HEK293 (cell line): Measurements from ENCODE around the gene EIF4E2.

ENCODE experiments used
- CTCF ChIA-PET: fragments of 350-600 bp; formaldehyde crosslinking; extraction: SDS; loops from one replicate; lab custom pipeline; 2021; ENCODE audit warnings: antibody characterized with exemption; lab: Yijun Ruan, JAX
- POLR2A ChIA-PET: fragments of 300-600 bp; formaldehyde crosslinking; extraction: SDS; loops from one replicate; lab custom pipeline; 2020; ENCODE audit warnings: antibody characterized with exemption, inconsistent platforms; lab: Yijun Ruan, JAX
- H3K27ac ChIP-seq: fragments of 200-500 bp; sonication (Bioruptor generic); 2 replicates; pipeline ENCODE4 v1.5.1; 2014; ENCODE audit warnings: low read depth, low read length, control low read depth, inconsistent platforms; ENCODE audit errors: extremely low read depth
- H3K36me3 ChIP-seq, 2 experiments: fragments of 200-500 bp in 1 of 2; sonication (Bioruptor generic) in 1 of 2; 1 replicate in 1 of 2; 2 replicates in 1 of 2; pipeline ENCODE4 v1.5.1; 2014 to 2017; ENCODE audit warnings: inconsistent platforms in 2 of 2, low read length in 2 of 2; ENCODE audit not compliant: control insufficient read depth in 2 of 2, insufficient read depth in 1 of 2
- H3K4me1 ChIP-seq: fragments of 200-500 bp; sonication (Bioruptor generic); 2 replicates; pipeline ENCODE4 v1.5.1; 2014; ENCODE audit warnings: mild to moderate bottlenecking, low read length, inconsistent platforms; ENCODE audit not compliant: control insufficient read depth, insufficient read depth
- H3K4me3 ChIP-seq: 2 replicates; pipeline ENCODE4 v1.5.1; 2011; ENCODE audit warnings: low read depth, mild to moderate bottlenecking, control low read depth, low read length, moderate library complexity
- H3K9me3 ChIP-seq: fragments of 200-500 bp; sonication (Bioruptor generic); 2 replicates; pipeline ENCODE4 v1.5.1; 2014; ENCODE audit warnings: low read depth, low read length, inconsistent platforms; ENCODE audit not compliant: control insufficient read depth, insufficient read depth
- GFI1B ChIP-seq: fragments of 450-650 bp; formaldehyde crosslinking; IDR thresholded peaks from 2 replicates; pipeline ENCODE4 v1.5.1; 2016; ENCODE audit warnings: missing biosample characterization, missing genetic modification characterization
- HOXC10 ChIP-seq: sonication (generic); formaldehyde crosslinking; IDR thresholded peaks from 2 replicates; pipeline ENCODE4 v1.8.1; 2023; ENCODE audit warnings: mild to moderate bottlenecking, missing genetic modification reagents
- KLF7 ChIP-seq: fragments of 450-650 bp; formaldehyde crosslinking; IDR thresholded peaks from 2 replicates; pipeline ENCODE4 v1.5.1; 2016; ENCODE audit warnings: missing biosample characterization, missing genetic modification characterization, borderline replicate concordance
- PRDM1 ChIP-seq: fragments of 450-650 bp; formaldehyde crosslinking; IDR thresholded peaks from 2 replicates; pipeline ENCODE4; 2016; ENCODE audit warnings: missing biosample characterization, missing genetic modification characterization
- SCRT2 ChIP-seq: fragments of 450-650 bp; formaldehyde crosslinking; IDR thresholded peaks from 2 replicates; pipeline ENCODE4 v1.5.1; 2016; ENCODE audit warnings: missing biosample characterization, missing genetic modification characterization
- ZBTB17 ChIP-seq: fragments of 450-650 bp; formaldehyde crosslinking; IDR thresholded peaks from 2 replicates; pipeline ENCODE4 v1.5.1; 2016; ENCODE audit warnings: missing biosample characterization, missing genetic modification characterization
- ZFP3 ChIP-seq: fragments of 450-650 bp; formaldehyde crosslinking; IDR thresholded peaks from 2 replicates; pipeline ENCODE4 v1.5.1; 2016; ENCODE audit warnings: low read depth, missing biosample characterization, missing genetic modification characterization
- ZNF121 ChIP-seq: fragments of 450-650 bp; formaldehyde crosslinking; IDR thresholded peaks from 2 replicates; pipeline ENCODE4 v1.5.1; 2016; ENCODE audit warnings: missing biosample characterization, missing genetic modification characterization
- ZNF175 ChIP-seq: fragments of 450-650 bp; formaldehyde crosslinking; IDR thresholded peaks from 2 replicates; pipeline ENCODE4 v1.5.1; 2016; ENCODE audit warnings: missing biosample characterization, missing genetic modification characterization
- ZNF184 ChIP-seq: fragments of 450-650 bp; IDR thresholded peaks from 2 replicates; pipeline ENCODE4 v1.5.1; 2018; ENCODE audit warnings: missing biosample characterization, mild to moderate bottlenecking, missing genetic modification characterization
- ZNF221 ChIP-seq: fragments of 450-650 bp; formaldehyde crosslinking; IDR thresholded peaks from 2 replicates; pipeline ENCODE4 v1.5.1; 2017; ENCODE audit warnings: missing biosample characterization, missing genetic modification characterization, borderline replicate concordance
- ZNF24 ChIP-seq: fragments of 450-650 bp; formaldehyde crosslinking; IDR thresholded peaks from 2 replicates; pipeline ENCODE4 v1.5.1; 2016; ENCODE audit warnings: missing biosample characterization, missing genetic modification characterization
- ZNF266 ChIP-seq: fragments of 450-650 bp; formaldehyde crosslinking; IDR thresholded peaks from 2 replicates; pipeline ENCODE4 v1.5.1; 2016; ENCODE audit warnings: missing biosample characterization, missing genetic modification characterization, low read depth
- ZNF302 ChIP-seq: fragments of 450-650 bp; formaldehyde crosslinking; IDR thresholded peaks from 2 replicates; pipeline ENCODE4 v1.5.1; 2016; ENCODE audit warnings: missing biosample characterization, missing genetic modification characterization, low read depth
- ZNF391 ChIP-seq: fragments of 450-650 bp; formaldehyde crosslinking; IDR thresholded peaks from 2 replicates; pipeline ENCODE4 v1.5.1; 2016; ENCODE audit warnings: low read depth, missing biosample characterization, missing genetic modification characterization, borderline replicate concordance
- ZNF48 ChIP-seq: fragments of 450-650 bp; formaldehyde crosslinking; IDR thresholded peaks from 2 replicates; pipeline ENCODE4 v1.5.1; 2016; ENCODE audit warnings: missing biosample characterization, missing genetic modification characterization
- ZNF639 ChIP-seq: fragments of 450-650 bp; formaldehyde crosslinking; IDR thresholded peaks from 2 replicates; pipeline ENCODE4 v1.5.1; 2016; ENCODE audit warnings: missing biosample characterization, missing genetic modification characterization
- ZNF654 ChIP-seq: fragments of 450-650 bp; formaldehyde crosslinking; IDR thresholded peaks from 2 replicates; pipeline ENCODE4 v1.5.1; 2016; ENCODE audit warnings: low read depth, missing biosample characterization, missing genetic modification characterization
- ZNF837 ChIP-seq: fragments of 450-650 bp; formaldehyde crosslinking; IDR thresholded peaks from 2 replicates; pipeline ENCODE4 v1.5.1; 2016; ENCODE audit warnings: missing biosample characterization, missing genetic modification characterization
- ZNF843 ChIP-seq: fragments of 450-650 bp; formaldehyde crosslinking; IDR thresholded peaks from 2 replicates; pipeline ENCODE4 v1.5.1; 2016; ENCODE audit warnings: missing biosample characterization, missing genetic modification characterization
- ZSCAN30 ChIP-seq: fragments of 450-650 bp; IDR thresholded peaks from 2 replicates; pipeline ENCODE4 v1.5.1; 2018; ENCODE audit warnings: missing biosample characterization, mild to moderate bottlenecking, missing genetic modification characterization, moderate library complexity
- TF ChIP-seq, protein P1 (sequence below): fragments of 450-650 bp; formaldehyde crosslinking; IDR thresholded peaks from 2 replicates; pipeline ENCODE4 v1.5.1; 2016; ENCODE audit warnings: missing biosample characterization, missing genetic modification characterization
- TF ChIP-seq, protein P2 (sequence below): fragments of 450-650 bp; formaldehyde crosslinking; IDR thresholded peaks from 2 replicates; pipeline ENCODE4; 2016; ENCODE audit warnings: missing biosample characterization, missing genetic modification characterization
- TF ChIP-seq, protein P3 (sequence below): fragments of 450-650 bp; IDR thresholded peaks from 2 replicates; pipeline ENCODE4 v1.5.1; 2018; ENCODE audit warnings: missing biosample characterization, missing genetic modification characterization
- TF ChIP-seq, protein P4 (sequence below): fragments of 450-650 bp; formaldehyde crosslinking; IDR thresholded peaks from 2 replicates; pipeline ENCODE4 v1.5.1; 2016; ENCODE audit warnings: missing biosample characterization, missing genetic modification characterization
- TF ChIP-seq, protein P5 (sequence below): fragments of 450-650 bp; formaldehyde crosslinking; IDR thresholded peaks from 2 replicates; pipeline ENCODE4 v1.5.1; 2017; ENCODE audit warnings: missing biosample characterization, missing genetic modification characterization
- TF ChIP-seq, protein P6 (sequence below): fragments of 450-650 bp; formaldehyde crosslinking; IDR thresholded peaks from 2 replicates; pipeline ENCODE4 v1.5.1; 2016; ENCODE audit warnings: missing biosample characterization, missing genetic modification characterization

The EIF4E2 gene

GRCh38 chr2:232578626-232579025 lies 28.1 kb downstream of the EIF4E2 start (continued):
- no peak for TF ChIP-seq ZNF121 (tag by site-specific recombination)
- no peak for TF ChIP-seq ZNF639 (tag by site-specific recombination)
- no peak for TF ChIP-seq ZNF654 (tag by site-specific recombination)
- TF ChIP-seq, protein P1, sequence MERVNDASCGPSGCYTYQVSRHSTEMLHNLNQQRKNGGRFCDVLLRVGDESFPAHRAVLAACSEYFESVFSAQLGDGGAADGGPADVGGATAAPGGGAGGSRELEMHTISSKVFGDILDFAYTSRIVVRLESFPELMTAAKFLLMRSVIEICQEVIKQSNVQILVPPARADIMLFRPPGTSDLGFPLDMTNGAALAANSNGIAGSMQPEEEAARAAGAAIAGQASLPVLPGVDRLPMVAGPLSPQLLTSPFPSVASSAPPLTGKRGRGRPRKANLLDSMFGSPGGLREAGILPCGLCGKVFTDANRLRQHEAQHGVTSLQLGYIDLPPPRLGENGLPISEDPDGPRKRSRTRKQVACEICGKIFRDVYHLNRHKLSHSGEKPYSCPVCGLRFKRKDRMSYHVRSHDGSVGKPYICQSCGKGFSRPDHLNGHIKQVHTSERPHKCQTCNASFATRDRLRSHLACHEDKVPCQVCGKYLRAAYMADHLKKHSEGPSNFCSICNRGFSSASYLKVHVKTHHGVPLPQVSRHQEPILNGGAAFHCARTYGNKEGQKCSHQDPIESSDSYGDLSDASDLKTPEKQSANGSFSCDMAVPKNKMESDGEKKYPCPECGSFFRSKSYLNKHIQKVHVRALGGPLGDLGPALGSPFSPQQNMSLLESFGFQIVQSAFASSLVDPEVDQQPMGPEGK, result no peak
- no peak for TF ChIP-seq ZNF302 (tag by site-specific recombination)
- no peak for TF ChIP-seq ZFP3 (tag by site-specific recombination)
- no peak for TF ChIP-seq ZNF24 (tag by site-specific recombination)

GRCh38 chr2:232580648-232580981 lies 30.1 kb downstream of the EIF4E2 start:
- Histone ChIP-seq H3K27ac (no peak overlapping the region), H3K4me3 (no peak overlapping the region), H3K4me1 (no peaks in the 10 kb centered on the region), H3K9me3 (no peaks in the 10 kb centered on the region), H3K36me3 (peaks cover 5 to 54% of the 10 kb centered on the region in 2 experiments; a peak in 2 of 3 replicates)
- TF ChIP-seq HOXC10, result no peak
- TF ChIP-seq ZNF391 (tag by site-specific recombination), result no peak
- TF ChIP-seq, protein P2, sequence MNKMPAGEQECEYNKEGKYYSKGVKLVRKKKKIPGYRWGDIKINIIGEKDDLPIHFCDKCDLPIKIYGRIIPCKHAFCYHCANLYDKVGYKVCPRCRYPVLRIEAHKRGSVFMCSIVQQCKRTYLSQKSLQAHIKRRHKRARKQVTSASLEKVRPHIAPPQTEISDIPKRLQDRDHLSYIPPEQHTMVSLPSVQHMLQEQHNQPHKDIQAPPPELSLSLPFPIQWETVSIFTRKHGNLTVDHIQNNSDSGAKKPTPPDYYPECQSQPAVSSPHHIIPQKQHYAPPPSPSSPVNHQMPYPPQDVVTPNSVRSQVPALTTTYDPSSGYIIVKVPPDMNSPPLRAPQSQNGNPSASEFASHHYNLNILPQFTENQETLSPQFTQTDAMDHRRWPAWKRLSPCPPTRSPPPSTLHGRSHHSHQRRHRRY (tag by site-specific recombination), result no peak
- no peak for TF ChIP-seq ZNF184
- TF ChIP-seq GFI1B (tag by site-specific recombination), result no peak
- no peak for TF ChIP-seq ZNF266 (tag by site-specific recombination)
- TF ChIP-seq KLF7, result no peak
- no peak for TF ChIP-seq ZNF837 (tag by site-specific recombination)
- TF ChIP-seq SCRT2 (tag by site-specific recombination), result no peak
- TF ChIP-seq, protein P3, sequence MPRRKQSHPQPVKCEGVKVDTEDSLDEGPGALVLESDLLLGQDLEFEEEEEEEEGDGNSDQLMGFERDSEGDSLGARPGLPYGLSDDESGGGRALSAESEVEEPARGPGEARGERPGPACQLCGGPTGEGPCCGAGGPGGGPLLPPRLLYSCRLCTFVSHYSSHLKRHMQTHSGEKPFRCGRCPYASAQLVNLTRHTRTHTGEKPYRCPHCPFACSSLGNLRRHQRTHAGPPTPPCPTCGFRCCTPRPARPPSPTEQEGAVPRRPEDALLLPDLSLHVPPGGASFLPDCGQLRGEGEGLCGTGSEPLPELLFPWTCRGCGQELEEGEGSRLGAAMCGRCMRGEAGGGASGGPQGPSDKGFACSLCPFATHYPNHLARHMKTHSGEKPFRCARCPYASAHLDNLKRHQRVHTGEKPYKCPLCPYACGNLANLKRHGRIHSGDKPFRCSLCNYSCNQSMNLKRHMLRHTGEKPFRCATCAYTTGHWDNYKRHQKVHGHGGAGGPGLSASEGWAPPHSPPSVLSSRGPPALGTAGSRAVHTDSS (tag by site-specific recombination), result no peak
- TF ChIP-seq ZNF221 (tag by site-specific recombination), result no peak
- no peak for TF ChIP-seq ZNF843 (tag by site-specific recombination)
- ChIA-PET CTCF (interaction anchor here (1.0 to 1.2 kb wide), 2 partner anchors 20 to 58 kb away, joined by 3 to 8 read pairs; no protein-coding TSS in a partner anchor), POLR2A (no interaction called here)

GRCh38 chr2:232581725-232582124 lies 31.2 kb downstream of the EIF4E2 start:
- H3K36me3 ChIP-seq, result peaks cover 5 to 54% of the 10 kb centered on the region in 2 experiments; a peak in 2 of 3 replicates
- H3K4me3 ChIP-seq, result no peak overlapping the region
- ChIA-PET POLR2A (no interaction called here), CTCF (interaction anchor here (0.9 to 1.2 kb wide), 2 partner anchors 10 to 19 kb away, joined by 3 to 8 read pairs; no protein-coding TSS in a partner anchor)
- H3K9me3 ChIP-seq, result no peaks in the 10 kb centered on the region
- H3K27ac ChIP-seq, result no peak overlapping the region
- H3K4me1 ChIP-seq, result no peaks in the 10 kb centered on the region
- no peak for TF ChIP-seq ZBTB17
- TF ChIP-seq ZNF175 (tag by site-specific recombination), result no peak
- TF ChIP-seq, protein P4, sequence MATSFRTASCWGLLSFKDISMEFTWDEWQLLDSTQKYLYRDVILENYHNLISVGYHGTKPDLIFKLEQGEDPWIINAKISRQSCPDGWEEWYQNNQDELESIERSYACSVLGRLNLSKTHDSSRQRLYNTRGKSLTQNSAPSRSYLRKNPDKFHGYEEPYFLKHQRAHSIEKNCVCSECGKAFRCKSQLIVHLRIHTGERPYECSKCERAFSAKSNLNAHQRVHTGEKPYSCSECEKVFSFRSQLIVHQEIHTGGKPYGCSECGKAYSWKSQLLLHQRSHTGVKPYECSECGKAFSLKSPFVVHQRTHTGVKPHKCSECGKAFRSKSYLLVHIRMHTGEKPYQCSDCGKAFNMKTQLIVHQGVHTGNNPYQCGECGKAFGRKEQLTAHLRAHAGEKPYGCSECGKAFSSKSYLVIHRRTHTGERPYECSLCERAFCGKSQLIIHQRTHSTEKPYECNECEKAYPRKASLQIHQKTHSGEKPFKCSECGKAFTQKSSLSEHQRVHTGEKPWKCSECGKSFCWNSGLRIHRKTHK (tag by site-specific recombination), result no peak
- TF ChIP-seq, protein P5, sequence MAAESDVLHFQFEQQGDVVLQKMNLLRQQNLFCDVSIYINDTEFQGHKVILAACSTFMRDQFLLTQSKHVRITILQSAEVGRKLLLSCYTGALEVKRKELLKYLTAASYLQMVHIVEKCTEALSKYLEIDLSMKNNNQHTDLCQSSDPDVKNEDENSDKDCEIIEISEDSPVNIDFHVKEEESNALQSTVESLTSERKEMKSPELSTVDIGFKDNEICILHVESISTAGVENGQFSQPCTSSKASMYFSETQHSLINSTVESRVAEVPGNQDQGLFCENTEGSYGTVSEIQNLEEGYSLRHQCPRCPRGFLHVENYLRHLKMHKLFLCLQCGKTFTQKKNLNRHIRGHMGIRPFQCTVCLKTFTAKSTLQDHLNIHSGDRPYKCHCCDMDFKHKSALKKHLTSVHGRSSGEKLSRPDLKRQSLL, result no peak
- no peak for TF ChIP-seq ZNF48 (tag by site-specific recombination)
- TF ChIP-seq PRDM1, result no peak
- TF ChIP-seq ZSCAN30 (tag by site-specific recombination), result no peak
- TF ChIP-seq, protein P6, sequence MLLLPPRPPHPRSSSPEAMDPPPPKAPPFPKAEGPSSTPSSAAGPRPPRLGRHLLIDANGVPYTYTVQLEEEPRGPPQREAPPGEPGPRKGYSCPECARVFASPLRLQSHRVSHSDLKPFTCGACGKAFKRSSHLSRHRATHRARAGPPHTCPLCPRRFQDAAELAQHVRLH, result no peak
